ENCODE measurements around the gene UBQLN4.

The UBQLN4 gene

GRCh38 chr1:156097499-156098178, 44.0 kb upstream of the UBQLN4 start:
- no peak for TF ChIP-seq CTCF (IDR thresholded peaks at IDR 0.05; ENCODE audit: low read depth, low read length, missing control alignments)
- no peak overlapping the region for H3K4me3 ChIP-seq (ENCODE audit: low read depth, low read length)
- DNase-seq (ENCODE audit: low read depth), result peak; percentile 60

- DNase-seq (ENCODE audit: low read depth), result peak; percentile 87
- no peak overlapping the region; the same call in 1 of the 2 replicates for H3K4me3 ChIP-seq (ENCODE audit: low read depth, low read length)
- peak; percentile 97 for TF ChIP-seq CTCF (IDR thresholded peaks at IDR 0.05; ENCODE audit: low read depth, low read length, missing control alignments)
Measured at GRCh38 chr1:156096640-156097391, 43.2 kb upstream of the UBQLN4 start.

GRCh38 chr1:156095906-156096508, 42.4 kb upstream of the UBQLN4 start:
- TF ChIP-seq CTCF (IDR thresholded peaks at IDR 0.05; ENCODE audit: low read depth, low read length, missing control alignments), result no peak
- no peak overlapping the region for H3K4me3 ChIP-seq (ENCODE audit: low read depth, low read length)
- DNase-seq (ENCODE audit: low read depth), result no peak

- no peak for TF ChIP-seq CTCF (IDR thresholded peaks at IDR 0.05; ENCODE audit: low read depth, low read length, missing control alignments)
- DNase-seq (ENCODE audit: low read depth), result no peak
- no peak overlapping the region for H3K4me3 ChIP-seq (ENCODE audit: low read depth, low read length)
Measured at GRCh38 chr1:156091610-156092009, 38.0 kb upstream of the UBQLN4 start.

GRCh38 chr1:156090840-156091188, 37.2 kb upstream of the UBQLN4 start:
- peak; percentile 80 for TF ChIP-seq CTCF (IDR thresholded peaks at IDR 0.05; ENCODE audit: low read depth, low read length, missing control alignments)
- H3K4me3 ChIP-seq (ENCODE audit: low read depth, low read length), result no peak overlapping the region
- peak; percentile 50 for DNase-seq (ENCODE audit: low read depth)

- H3K4me3 ChIP-seq (ENCODE audit: low read depth, low read length), result no peak overlapping the region
- TF ChIP-seq CTCF (IDR thresholded peaks at IDR 0.05; ENCODE audit: low read depth, low read length, missing control alignments), result no peak
- DNase-seq (ENCODE audit: low read depth), result no peak
Measured at GRCh38 chr1:156090138-156090839, 36.7 kb upstream of the UBQLN4 start.

Measured in GM12864 (cell line).